ENCODE results near the gene CLSTN2. TPM values are rescaled to one million over a fixed set of nuclear protein-coding genes. Genes with fewer than 3 reads are reported as not detected.

Gene CLSTN2
- total RNA-seq, 1 donor from 2014 or later, result not detected

DNA sequence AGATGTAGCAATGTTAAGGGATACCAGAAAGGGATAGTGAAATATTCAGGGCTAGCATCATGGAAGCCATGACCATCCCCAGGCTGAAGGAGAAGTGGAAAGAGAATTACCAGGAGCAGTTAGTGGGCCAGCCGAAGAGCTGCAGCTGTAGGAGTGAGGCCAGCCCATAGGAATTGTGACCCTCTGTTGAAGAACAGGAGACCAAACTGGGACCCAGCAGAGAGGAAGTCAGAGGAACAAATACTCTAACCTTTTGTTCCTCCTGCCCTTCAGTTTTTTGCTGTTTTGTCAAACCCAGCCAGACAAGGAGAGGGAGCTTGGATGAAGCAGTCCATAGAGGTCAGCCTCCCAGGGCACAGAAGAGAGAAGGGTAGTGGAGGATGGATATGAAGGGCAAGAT lies 115.4 kb downstream of the CLSTN2 start:
- POLR2A ChIA-PET, result no interaction called here
- TF ChIP-seq, protein P1, sequence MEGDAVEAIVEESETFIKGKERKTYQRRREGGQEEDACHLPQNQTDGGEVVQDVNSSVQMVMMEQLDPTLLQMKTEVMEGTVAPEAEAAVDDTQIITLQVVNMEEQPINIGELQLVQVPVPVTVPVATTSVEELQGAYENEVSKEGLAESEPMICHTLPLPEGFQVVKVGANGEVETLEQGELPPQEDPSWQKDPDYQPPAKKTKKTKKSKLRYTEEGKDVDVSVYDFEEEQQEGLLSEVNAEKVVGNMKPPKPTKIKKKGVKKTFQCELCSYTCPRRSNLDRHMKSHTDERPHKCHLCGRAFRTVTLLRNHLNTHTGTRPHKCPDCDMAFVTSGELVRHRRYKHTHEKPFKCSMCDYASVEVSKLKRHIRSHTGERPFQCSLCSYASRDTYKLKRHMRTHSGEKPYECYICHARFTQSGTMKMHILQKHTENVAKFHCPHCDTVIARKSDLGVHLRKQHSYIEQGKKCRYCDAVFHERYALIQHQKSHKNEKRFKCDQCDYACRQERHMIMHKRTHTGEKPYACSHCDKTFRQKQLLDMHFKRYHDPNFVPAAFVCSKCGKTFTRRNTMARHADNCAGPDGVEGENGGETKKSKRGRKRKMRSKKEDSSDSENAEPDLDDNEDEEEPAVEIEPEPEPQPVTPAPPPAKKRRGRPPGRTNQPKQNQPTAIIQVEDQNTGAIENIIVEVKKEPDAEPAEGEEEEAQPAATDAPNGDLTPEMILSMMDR (IDR thresholded peaks at IDR 0.05), result no peak
- Mint-ChIP-seq H3K36me3 (ENCODE audit: low read depth) (no peaks in the 10 kb centered on the region), H3K4me1 (no peaks in the 10 kb centered on the region), H3K27ac (no peak overlapping the region), H3K27me3 (peaks cover 6% of the 10 kb centered on the region), H3K4me3 (no peak overlapping the region), H3K9me3 (no peaks in the 10 kb centered on the region)
- DNase-seq, result no peak
- CTCF ChIA-PET, result no interaction called here
- intact Hi-C loops (cut with micrococcal nuclease), result no loop called here
- ATAC-seq (ENCODE audit: low read depth), result no peak

- TF ChIP-seq, protein P1 (IDR thresholded peaks at IDR 0.05), result no peak
- ChIA-PET POLR2A (no interaction called here), CTCF (no interaction called here)
- H3K4me3 Mint-ChIP-seq, result no peak overlapping the region
- H3K4me1 Mint-ChIP-seq, result no peaks in the 10 kb centered on the region
- H3K9me3 Mint-ChIP-seq, result peaks cover 3% of the 10 kb centered on the region
- DNase-seq (no peak), ATAC-seq (ENCODE audit: low read depth) (no peak)
- no peak overlapping the region for H3K27ac Mint-ChIP-seq
- H3K36me3 Mint-ChIP-seq (ENCODE audit: low read depth), result no peaks in the 10 kb centered on the region
- intact Hi-C loops (cut with micrococcal nuclease), result no loop called here
- peaks cover 6% of the 10 kb centered on the region for H3K27me3 Mint-ChIP-seq
Measured at GRCh38 chr3:140051019-140051957, 116.3 kb downstream of the CLSTN2 start.

GRCh38 chr3:140052771-140053702 lies 118.1 kb downstream of the CLSTN2 start:
- Mint-ChIP-seq H3K36me3 (ENCODE audit: low read depth) (no peaks in the 10 kb centered on the region), H3K27me3 (peaks cover 6% of the 10 kb centered on the region), H3K4me1 (no peaks in the 10 kb centered on the region), H3K4me3 (no peak overlapping the region), H3K9me3 (peaks cover 3% of the 10 kb centered on the region), H3K27ac (no peak overlapping the region)
- intact Hi-C loops (cut with micrococcal nuclease), result no loop called here
- POLR2A ChIA-PET, result no interaction called here
- CTCF ChIA-PET, result no interaction called here
- TF ChIP-seq, protein P1 (IDR thresholded peaks at IDR 0.05), result no peak
- no peak for ATAC-seq (ENCODE audit: low read depth)
- no peak for DNase-seq

- Mint-ChIP-seq H3K36me3 (ENCODE audit: low read depth) (no peaks in the 10 kb centered on the region), H3K27ac (no peak overlapping the region), H3K27me3 (peaks cover 6% of the 10 kb centered on the region), H3K4me3 (no peak overlapping the region), H3K4me1 (no peaks in the 10 kb centered on the region), H3K9me3 (peaks cover 3% of the 10 kb centered on the region)
- CTCF ChIA-PET, result no interaction called here
- TF ChIP-seq, protein P1 (IDR thresholded peaks at IDR 0.05), result no peak
- DNase-seq, result no peak
- POLR2A ChIA-PET, result no interaction called here
- intact Hi-C loops (cut with micrococcal nuclease), result no loop called here
- ATAC-seq (ENCODE audit: low read depth), result no peak
Measured at GRCh38 chr3:140053794-140054193, 118.8 kb downstream of the CLSTN2 start.

Data from activated B cell treated with CpG ODN at 0.5 μM for 24 hours (primary cell).